Fibroblast of peridontal ligament (primary cell): ENCODE measurements around the gene BEST2.

Experiments used
- DNase-seq: peaks from one replicate; pipeline ENCODE4 v3.0.0-alpha.2; 2010; ENCODE audit errors: extremely low read depth

Gene BEST2

GRCh38 chr19:12730064-12730463 is 21.5 kb upstream of the BEST2 start:
- DNase-seq: no peak

GRCh38 chr19:12731337-12731736 is 20.3 kb upstream of the BEST2 start:
- DNase-seq: no peak

GRCh38 chr19:12733369-12734214 is 18.0 kb upstream of the BEST2 start:
- peak; percentile 51 for DNase-seq

DNA sequence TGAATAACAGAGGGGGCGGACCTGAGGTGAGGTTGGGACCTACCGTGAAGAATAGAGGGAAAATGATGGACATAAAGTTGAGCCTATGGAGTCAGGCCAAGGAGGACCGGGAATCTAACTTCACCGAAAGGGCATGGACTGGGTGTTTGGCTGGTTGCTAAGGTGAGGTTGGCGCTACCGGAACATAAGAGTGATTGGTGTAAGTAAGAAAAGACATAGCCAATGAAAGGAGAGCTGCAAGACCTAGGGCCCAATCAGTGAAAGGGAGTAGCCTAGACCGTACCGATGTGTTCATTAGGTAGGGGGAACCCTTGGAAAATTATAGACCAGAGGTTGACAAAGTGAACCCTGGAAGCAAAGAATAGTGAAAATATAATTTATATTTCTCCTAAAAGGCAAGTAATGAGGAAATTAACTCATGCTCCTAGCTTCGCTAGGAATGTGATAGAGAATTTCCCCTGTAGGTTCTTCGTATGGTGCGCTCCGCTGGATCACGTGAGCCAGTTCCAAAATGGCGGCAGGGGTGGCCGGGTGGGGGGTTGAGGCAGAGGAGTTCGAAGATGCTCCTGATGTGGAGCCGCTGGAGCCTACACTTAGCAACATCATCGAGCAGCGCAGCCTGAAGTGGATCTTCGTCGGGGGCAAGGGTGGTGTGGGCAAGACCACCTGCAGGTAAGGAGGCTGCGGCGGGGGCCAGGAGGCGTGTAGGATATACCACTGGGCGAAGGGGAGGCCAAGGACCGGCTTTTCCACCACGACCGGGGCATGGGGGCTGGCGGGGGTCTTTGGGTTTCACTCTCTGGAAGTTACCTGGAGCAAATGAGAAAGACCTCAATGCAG is 14.4 kb upstream of the BEST2 start, which contains the start of gene GET3:
Gene GET3, plus strand, starts transcription at position 503 of the 840 bp plus-strand sequence. Its CDS starts 9 bp downstream, at position 512.
- peak; percentile 100 for DNase-seq

GRCh38 chr19:12737835-12738351 is 13.7 kb upstream of the BEST2 start:
- DNase-seq: no peak

DNA sequence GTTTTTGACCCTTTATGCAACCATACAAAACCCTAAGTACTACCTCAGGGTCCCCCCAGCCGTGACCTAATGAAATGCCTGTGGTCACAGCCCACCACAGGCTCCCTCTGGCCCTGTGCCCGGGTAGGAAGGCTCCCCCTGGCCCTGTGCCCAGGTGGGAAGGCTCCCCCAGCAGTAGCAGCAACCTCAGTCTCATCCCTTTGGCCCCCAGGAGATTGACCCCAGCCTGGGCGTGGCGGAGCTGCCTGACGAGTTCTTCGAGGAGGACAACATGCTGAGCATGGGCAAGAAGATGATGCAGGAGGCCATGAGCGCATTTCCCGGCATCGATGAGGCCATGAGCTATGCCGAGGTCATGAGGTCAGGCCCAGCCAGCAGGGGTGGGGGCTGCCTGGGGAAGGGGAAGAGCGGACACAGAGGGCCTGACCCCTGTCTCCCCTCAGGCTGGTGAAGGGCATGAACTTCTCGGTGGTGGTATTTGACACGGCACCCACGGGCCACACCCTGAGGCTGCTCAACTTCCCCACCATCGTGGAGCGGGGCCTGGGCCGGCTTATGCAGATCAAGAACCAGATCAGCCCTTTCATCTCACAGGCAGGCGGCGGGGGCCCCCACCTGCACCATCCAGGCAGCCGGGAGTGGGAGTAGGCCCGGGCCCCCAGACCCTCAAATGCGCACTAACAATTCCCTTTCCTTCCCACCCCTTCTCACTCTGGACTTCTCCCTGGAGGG is 6.3 kb upstream of the BEST2 start:
- no peak for DNase-seq

- no peak for DNase-seq
These were observed 3.1 kb upstream of the BEST2 start for GRCh38 chr19:12748489-12748888.

DNA sequence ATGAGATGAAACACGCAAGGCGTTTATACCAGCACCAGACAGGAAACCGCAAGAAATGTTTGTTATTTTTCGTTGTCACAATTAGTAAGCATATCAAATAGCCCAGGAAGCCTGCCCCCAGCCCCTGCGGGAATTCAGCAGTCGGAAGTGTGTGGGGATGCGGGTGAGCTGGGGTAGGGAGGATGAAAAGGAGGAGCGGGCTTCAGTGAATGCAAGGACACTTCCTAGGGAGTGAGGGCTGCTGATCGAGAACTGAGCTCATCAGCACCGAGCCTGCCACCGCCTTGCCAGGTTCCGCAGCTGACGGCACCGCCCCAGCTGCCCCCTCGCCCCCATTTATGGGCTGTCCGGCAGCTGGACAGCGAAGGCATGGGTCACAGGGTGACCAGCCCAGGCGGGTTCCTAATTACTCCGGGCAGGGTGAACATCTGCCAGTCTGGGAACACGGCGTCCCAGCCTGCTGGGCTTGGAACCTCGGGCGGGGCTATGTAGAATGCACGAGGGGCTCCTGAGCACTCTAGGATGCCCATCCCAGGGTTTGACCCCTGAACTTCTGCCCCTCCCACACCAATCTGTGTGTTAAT is 1.6 kb upstream of the BEST2 start:
- peak; percentile 43 for DNase-seq

GRCh38 chr19:12750851-12751250 is 740 bp upstream of the BEST2 start:
- peak; percentile 6 for DNase-seq

DNA sequence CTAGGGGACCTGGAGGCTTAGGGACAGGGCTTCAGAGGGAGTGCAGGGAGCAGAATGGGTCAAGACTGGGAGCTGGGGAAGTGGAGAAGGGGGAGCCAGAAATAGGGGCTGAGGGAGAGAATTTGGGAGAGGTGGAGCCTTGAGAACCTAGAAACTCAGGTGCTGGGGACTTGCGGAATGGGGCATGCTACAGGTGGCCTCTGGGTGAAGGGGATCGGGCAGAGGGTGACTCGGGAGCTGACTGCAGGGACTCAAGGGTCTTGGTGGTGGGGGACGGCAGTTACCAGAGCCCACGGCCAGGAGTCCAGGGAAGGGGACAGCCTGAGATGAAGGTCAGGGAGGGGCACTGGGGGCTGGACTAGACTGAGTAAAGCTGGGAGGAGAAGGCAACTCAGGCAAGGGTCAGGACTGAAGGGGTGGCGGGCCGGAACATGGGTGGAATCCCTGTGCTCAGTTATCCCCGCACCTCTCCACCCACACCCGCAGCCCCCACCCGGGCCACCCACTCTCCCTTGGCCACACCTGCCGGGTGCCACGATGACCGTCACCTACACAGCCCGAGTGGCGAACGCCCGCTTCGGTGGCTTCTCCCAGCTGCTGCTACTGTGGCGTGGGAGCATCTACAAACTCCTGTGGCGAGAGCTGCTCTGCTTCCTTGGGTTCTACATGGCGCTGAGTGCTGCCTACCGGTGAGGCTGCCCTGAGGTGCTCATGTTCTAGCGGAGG is 628 bp downstream of the BEST2 start:
- DNase-seq: no peak

DNA sequence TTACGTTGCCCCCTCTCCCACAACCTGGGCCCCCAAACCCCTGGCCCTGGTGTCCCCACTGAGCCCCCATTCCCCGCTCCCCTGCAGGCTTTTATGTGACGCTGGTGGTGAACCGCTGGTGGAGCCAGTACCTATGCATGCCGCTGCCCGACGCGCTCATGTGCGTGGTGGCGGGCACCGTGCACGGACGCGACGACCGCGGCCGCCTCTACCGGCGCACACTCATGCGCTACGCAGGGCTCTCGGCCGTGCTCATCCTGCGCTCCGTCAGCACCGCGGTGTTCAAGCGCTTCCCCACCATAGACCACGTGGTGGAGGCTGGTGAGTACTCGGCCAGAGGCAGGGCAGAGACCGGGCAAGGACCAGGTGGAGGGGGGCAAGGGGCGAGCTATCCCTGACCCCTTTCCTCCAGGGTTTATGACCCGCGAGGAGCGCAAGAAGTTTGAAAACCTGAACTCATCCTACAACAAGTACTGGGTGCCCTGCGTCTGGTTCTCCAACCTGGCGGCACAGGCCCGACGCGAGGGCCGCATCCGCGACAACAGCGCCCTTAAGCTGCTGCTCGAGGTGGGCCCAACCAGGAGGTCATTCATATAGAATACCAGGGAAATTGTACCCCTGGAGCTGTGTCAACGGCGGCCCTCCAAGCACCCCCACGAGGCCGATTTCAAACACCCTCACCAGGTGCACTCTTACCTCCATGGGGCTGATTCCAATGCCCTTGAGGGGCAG is 3.0 kb downstream of the BEST2 start:
- no peak for DNase-seq

GRCh38 chr19:12756150-12756883 is 4.7 kb downstream of the BEST2 start:
- DNase-seq: no peak

DNA sequence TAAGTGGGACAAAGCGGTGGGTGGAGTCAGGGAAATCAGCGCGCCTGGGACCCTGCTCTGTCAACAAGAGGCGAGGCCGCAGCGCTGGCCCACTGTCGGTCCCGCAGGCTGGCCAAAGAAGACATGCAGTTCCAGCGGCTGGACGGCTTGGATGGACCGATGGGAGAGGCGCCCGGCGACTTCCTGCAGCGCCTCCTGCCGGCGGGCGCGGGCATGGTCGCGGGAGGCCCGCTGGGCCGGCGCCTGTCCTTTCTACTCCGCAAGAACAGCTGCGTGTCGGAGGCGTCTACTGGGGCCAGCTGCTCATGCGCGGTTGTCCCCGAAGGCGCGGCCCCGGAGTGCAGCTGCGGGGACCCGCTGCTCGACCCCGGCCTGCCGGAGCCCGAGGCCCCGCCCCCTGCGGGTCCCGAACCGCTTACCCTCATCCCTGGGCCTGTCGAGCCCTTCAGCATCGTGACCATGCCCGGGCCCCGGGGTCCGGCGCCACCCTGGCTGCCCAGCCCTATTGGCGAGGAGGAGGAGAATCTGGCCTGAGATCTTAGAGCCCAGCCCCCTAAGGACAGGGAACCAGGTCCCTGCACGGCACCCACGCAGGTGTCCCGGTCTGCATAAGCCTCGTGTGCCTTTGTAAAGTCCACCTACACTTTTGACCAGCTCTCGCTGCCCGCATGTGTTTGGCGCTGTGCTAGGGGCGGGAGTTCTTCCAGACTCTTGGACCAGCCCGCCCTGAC is 6.1 kb downstream of the BEST2 start:
- peak; percentile 62 for DNase-seq

DNA sequence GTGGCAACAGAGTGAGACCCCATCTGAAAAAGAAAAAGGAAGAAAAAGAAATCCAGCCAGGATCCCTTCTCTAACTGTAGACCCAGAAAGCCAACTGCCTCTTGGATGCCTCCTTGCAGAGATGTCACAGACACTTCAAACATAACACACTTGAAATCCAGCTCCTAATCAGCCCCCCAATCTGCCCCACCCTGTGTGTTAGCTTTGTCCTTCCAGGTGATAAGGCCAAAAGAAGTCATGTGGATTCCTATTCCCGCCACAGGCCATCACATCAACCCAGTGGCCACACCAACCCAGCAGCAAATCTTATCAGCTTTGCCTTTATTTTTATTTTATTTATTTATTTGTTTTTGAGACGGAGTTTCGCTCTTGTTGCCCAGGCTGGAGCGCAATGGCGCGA is 8.1 kb downstream of the BEST2 start:
- DNase-seq: no peak

DNA sequence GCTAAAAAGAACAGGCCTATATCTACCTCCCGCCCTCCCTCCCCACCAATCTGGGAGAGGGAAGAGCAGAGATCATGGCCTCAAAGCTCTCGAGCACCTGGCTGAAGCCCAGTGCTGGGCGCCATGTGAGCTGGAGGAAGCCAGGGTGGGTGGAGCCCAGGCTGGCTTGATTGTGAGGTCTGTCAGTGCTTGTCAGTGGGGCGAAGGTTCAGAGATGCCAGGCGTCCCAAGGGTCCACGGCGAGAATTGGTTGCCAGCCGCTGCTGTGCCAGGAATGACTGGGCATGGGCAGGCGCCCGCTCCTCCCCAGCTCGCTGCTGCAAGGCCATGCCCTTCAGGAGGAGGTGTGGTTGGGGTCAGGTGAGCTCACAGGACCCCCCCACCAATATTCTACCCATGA is 11.5 kb downstream of the BEST2 start:
- DNase-seq: no peak

- no peak for DNase-seq
These were observed 13.1 kb downstream of the BEST2 start for GRCh38 chr19:12764698-12765097.

- peak; percentile 71 for DNase-seq
These were observed 14.5 kb downstream of the BEST2 start for GRCh38 chr19:12766051-12766521.

DNA sequence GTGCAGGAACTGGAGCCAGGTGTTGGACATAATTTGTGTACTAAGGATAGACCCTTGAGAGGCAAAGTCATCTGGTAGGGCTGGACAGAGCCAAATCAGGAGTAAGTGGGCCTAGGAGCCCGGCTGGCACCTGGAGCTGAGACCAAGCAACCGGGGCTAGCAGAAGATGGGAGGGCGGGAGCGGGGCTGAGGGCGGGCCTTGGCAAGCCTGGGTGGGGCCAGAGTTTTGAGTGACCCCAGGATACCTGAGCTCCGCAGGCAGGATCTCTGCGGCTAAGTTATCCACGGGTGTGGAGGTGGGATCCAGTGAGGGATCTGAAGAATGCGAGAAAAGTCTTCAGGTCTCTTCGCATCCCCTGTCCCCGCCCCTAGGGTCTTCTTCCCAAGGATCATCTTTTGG is 15.6 kb downstream of the BEST2 start:
- no peak for DNase-seq

DNA sequence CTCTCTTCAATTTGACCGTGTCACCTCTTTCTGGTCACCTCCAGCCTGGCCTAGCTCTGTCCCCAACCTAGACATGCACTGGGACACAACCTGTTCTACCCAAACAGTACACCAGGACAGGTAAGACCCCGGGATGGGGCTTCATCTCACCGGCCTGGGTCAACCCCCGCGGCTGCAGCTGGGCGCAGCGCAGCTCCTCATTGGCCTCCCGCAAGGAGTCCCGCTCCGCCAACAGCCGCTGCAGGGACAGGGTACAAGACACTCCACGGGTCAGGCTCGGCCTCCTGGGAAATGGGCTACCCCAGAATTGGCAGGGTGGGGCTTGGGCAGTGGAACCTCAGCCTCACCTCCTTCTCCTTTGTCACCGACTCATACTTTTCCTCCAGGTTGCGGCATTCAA is 16.1 kb downstream of the BEST2 start:
- DNase-seq: no peak
